Hepatocyte (in vitro differentiated cells): ENCODE results near the gene ATP13A2. TPM values are rescaled to one million over a fixed set of nuclear protein-coding genes. Genes with fewer than 3 reads are reported as not detected.

ENCODE experiments used
- DNase-seq: peaks from one replicate; pipeline ENCODE4 v3.0.0-alpha.2; 2016; ENCODE audit warnings: low spot score
- H2AFZ ChIP-seq: fragments of 200-600 bp; sonication (generic); 2 replicates; pipeline ENCODE4 v1.6.0; 2016; ENCODE audit warnings: antibody characterized with exemption, mild to moderate bottlenecking
- H3K27ac ChIP-seq: fragments of 200-600 bp; sonication (generic); 2 replicates; pipeline ENCODE4 v1.5.1; 2016; ENCODE audit warnings: mild to moderate bottlenecking
- H3K27me3 ChIP-seq: fragments of 200-600 bp; sonication (generic); 2 replicates; pipeline ENCODE4 v1.6.1; 2016
- H3K36me3 ChIP-seq: fragments of 200-600 bp; sonication (generic); replicated peaks from 2 replicates; pipeline ENCODE4 v1.5.1; 2016; ENCODE audit warnings: low read depth; ENCODE audit not compliant: insufficient read depth
- H3K4me1 ChIP-seq: fragments of 200-600 bp; sonication (generic); 2 replicates; pipeline ENCODE4 v1.5.1; 2016; ENCODE audit warnings: mild to moderate bottlenecking, moderate library complexity; ENCODE audit not compliant: insufficient read depth
- H3K4me2 ChIP-seq: fragments of 200-600 bp; sonication (generic); 2 replicates; pipeline ENCODE4 v1.6.0; 2016
- H3K4me3 ChIP-seq: fragments of 200-600 bp; sonication (generic); 2 replicates; pipeline ENCODE4 v1.5.1; 2016; ENCODE audit warnings: mild to moderate bottlenecking
- H3K79me2 ChIP-seq: fragments of 200-600 bp; sonication (generic); 2 replicates; pipeline ENCODE4 v1.6.0; 2017; ENCODE audit warnings: mild to moderate bottlenecking
- H3K9me2 ChIP-seq: fragments of 200-600 bp; sonication (generic); replicated peaks from 2 replicates; pipeline ENCODE4 v1.6.0; 2017; ENCODE audit warnings: mild to moderate bottlenecking; ENCODE audit not compliant: insufficient read depth
- H3K9me3 ChIP-seq: fragments of 200-600 bp; sonication (generic); 2 replicates; pipeline ENCODE4 v1.5.1; 2016; ENCODE audit warnings: low read depth, mild to moderate bottlenecking
- H4K20me1 ChIP-seq: fragments of 200-600 bp; sonication (generic); 2 replicates; pipeline ENCODE4 v1.6.0; 2016; ENCODE audit warnings: mild to moderate bottlenecking; ENCODE audit not compliant: insufficient read depth, poor library complexity, severe bottlenecking
- CTCF ChIP-seq: fragments of 200-600 bp; sonication (generic); IDR thresholded peaks from 2 replicates; pipeline ENCODE4 v1.5.1; 2016; ENCODE audit warnings: antibody characterized with exemption, mild to moderate bottlenecking; ENCODE audit not compliant: poor library complexity
- EZH2 ChIP-seq: fragments of 200-600 bp; sonication (generic); IDR thresholded peaks from 2 replicates; pipeline ENCODE4 v1.6.1; 2016; ENCODE audit warnings: antibody characterized with exemption, mild to moderate bottlenecking, borderline replicate concordance
- EZH2phosphoT487 ChIP-seq: fragments of 200-600 bp; sonication (generic); IDR thresholded peaks from one replicate; pipeline ENCODE4 v1.6.1; 2018; ENCODE audit warnings: antibody characterized with exemption, mild to moderate bottlenecking, low read depth, moderate library complexity; ENCODE audit not compliant: unreplicated experiment, severe bottlenecking
- WGBS: methylation state at CpG from one replicate; pipeline ENCODE4 v1.1.6; 2016; ENCODE audit warnings: low lambda C conversion rate; ENCODE audit errors: missing lambda C conversion rate; 5-methylcytosine and 5-hydroxymethylcytosine counted together
- polyA plus RNA-seq: library from polyadenylated mRNA; unstranded; fragments of >200 nt; fragmentation: Nextera tagmentation; extraction: Ambion mirVana; gene quantifications from 2 replicates; pipeline ENCODE4 v1.2.1, GENCODE V29; 2016
- total RNA-seq: library from RNA; depleted of rRNA; stranded (reverse); fragments of >200 nt; gene quantifications from 2 replicates; pipeline ENCODE4 v1.2.3, GENCODE V29; 2014

The ATP13A2 gene, protein sequence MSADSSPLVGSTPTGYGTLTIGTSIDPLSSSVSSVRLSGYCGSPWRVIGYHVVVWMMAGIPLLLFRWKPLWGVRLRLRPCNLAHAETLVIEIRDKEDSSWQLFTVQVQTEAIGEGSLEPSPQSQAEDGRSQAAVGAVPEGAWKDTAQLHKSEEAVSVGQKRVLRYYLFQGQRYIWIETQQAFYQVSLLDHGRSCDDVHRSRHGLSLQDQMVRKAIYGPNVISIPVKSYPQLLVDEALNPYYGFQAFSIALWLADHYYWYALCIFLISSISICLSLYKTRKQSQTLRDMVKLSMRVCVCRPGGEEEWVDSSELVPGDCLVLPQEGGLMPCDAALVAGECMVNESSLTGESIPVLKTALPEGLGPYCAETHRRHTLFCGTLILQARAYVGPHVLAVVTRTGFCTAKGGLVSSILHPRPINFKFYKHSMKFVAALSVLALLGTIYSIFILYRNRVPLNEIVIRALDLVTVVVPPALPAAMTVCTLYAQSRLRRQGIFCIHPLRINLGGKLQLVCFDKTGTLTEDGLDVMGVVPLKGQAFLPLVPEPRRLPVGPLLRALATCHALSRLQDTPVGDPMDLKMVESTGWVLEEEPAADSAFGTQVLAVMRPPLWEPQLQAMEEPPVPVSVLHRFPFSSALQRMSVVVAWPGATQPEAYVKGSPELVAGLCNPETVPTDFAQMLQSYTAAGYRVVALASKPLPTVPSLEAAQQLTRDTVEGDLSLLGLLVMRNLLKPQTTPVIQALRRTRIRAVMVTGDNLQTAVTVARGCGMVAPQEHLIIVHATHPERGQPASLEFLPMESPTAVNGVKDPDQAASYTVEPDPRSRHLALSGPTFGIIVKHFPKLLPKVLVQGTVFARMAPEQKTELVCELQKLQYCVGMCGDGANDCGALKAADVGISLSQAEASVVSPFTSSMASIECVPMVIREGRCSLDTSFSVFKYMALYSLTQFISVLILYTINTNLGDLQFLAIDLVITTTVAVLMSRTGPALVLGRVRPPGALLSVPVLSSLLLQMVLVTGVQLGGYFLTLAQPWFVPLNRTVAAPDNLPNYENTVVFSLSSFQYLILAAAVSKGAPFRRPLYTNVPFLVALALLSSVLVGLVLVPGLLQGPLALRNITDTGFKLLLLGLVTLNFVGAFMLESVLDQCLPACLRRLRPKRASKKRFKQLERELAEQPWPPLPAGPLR
- total RNA-seq, result 20.7 and 30.0 TPM in 2 replicates
- polyA plus RNA-seq, result 52.3 and 53.4 TPM in 2 replicates

GRCh38 chr1:17011439-17012307, at the start of gene ATP13A2:
Gene ATP13A2 (minus strand): TSS chr1:17011928. CDS start chr1:17011738, 190 bp downstream.
- no peak for TF ChIP-seq CTCF
- TF ChIP-seq EZH2, result no peak
- TF ChIP-seq EZH2phosphoT487, result no peak
- Histone ChIP-seq H3K4me3 (peak within 1 kb of the TSS; percentile 99), H3K4me1 (peaks cover 16% of the 10 kb centered on the region), H3K36me3 (no peaks in the 10 kb centered on the region), H3K27ac (no peak within 1 kb of the TSS), H2AFZ (peak within 1 kb of the TSS; percentile 78), H4K20me1 (no peaks in the 10 kb centered on the region), H3K27me3 (no peaks in the 10 kb centered on the region), H3K9me3 (no peaks in the 10 kb centered on the region), H3K79me2 (peaks cover 8% of the 10 kb centered on the region), H3K4me2 (peak within 1 kb of the TSS; percentile 89), H3K9me2 (no peaks in the 10 kb centered on the region)
- WGBS, result 2% methylated on average over 54 of the region's 94 CpGs
- peak; percentile 95 for DNase-seq

DNA sequence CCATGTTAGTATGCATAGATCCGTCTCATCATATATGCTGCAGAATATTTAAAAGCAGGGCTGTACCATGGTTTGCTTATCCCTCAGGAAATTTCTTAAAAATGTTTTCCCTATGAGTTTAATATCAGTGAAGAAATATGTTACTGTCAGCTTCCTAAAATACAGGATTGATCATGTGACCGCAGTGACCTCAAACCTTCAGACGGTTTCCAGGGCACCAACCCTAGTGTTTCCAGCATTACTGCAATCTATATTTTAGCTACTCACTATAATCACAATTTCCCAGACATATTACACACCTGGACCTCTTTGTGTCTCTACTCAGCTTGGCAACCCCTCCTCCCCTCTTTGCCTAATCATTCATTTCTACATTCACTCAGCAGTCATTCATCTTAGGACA, 49.8 kb upstream of the ATP13A2 start:
- TF ChIP-seq EZH2 (no peak), EZH2phosphoT487 (no peak), CTCF (no peak)
- DNase-seq, result no peak
- Histone ChIP-seq H4K20me1 (no peaks in the 10 kb centered on the region), H3K4me1 (no peaks in the 10 kb centered on the region), H3K4me2 (no peak overlapping the region), H3K36me3 (no peaks in the 10 kb centered on the region), H3K4me3 (no peak overlapping the region), H3K27me3 (no peaks in the 10 kb centered on the region), H3K79me2 (no peaks in the 10 kb centered on the region), H3K27ac (no peak overlapping the region), H3K9me3 (no peaks in the 10 kb centered on the region), H3K9me2 (no peaks in the 10 kb centered on the region), H2AFZ (no peak overlapping the region)
- WGBS, result 84% methylated on average over 3 of the region's 3 CpGs

GRCh38 chr1:17060306-17060749, 48.6 kb upstream of the ATP13A2 start:
- Histone ChIP-seq H3K4me3 (no peak overlapping the region), H3K4me1 (no peaks in the 10 kb centered on the region), H3K27ac (no peak overlapping the region), H3K36me3 (no peaks in the 10 kb centered on the region), H3K4me2 (no peak overlapping the region), H3K9me2 (no peaks in the 10 kb centered on the region), H3K27me3 (no peaks in the 10 kb centered on the region), H4K20me1 (no peaks in the 10 kb centered on the region), H3K9me3 (no peaks in the 10 kb centered on the region), H2AFZ (no peak overlapping the region), H3K79me2 (no peaks in the 10 kb centered on the region)
- WGBS, result 54% methylated on average over 11 of the region's 11 CpGs
- TF ChIP-seq EZH2 (no peak), CTCF (no peak), EZH2phosphoT487 (no peak)
- DNase-seq, result no peak
